SU-DHL-6 (cell line): Measurements from ENCODE around the gene PNLDC1.

ENCODE experiments used
- H2AFZ ChIP-seq: fragments of 200-600 bp; sonication (generic); 2 replicates; pipeline ENCODE4 v1.6.1; 2014; ENCODE audit warnings: low read depth, mild to moderate bottlenecking, moderate library complexity, mixed read lengths, antibody characterized with exemption, low read length; ENCODE audit not compliant: severe bottlenecking
- H3F3A ChIP-seq: fragments of 200-600 bp; shearing (Covaris generic); 2 replicates; pipeline ENCODE4 v1.6.0; 2016; ENCODE audit warnings: antibody characterized with exemption, mild to moderate bottlenecking; ENCODE audit not compliant: insufficient read depth
- H3K27ac ChIP-seq: fragments of 200-600 bp; sonication (generic); 2 replicates; pipeline ENCODE4 v1.5.1; 2016; ENCODE audit warnings: low read depth, mild to moderate bottlenecking, low read length, moderate library complexity, mixed read lengths
- H3K27me3 ChIP-seq: fragments of 200-600 bp; sonication (generic), shearing (Covaris generic); 2 replicates; pipeline ENCODE4 v1.6.0; 2014; ENCODE audit warnings: mild to moderate bottlenecking, low read length
- H3K36me3 ChIP-seq: fragments of 200-600 bp; sonication (generic); 2 replicates; pipeline ENCODE4 v1.6.1; 2014; ENCODE audit warnings: mild to moderate bottlenecking, low read length, mixed read lengths
- H3K4me2 ChIP-seq: fragments of 300-600, 200-600 bp; shearing (Covaris generic), sonication (generic); 2 replicates; pipeline ENCODE4 v1.6.0; 2014; ENCODE audit warnings: low read length, low read depth, mild to moderate bottlenecking; ENCODE audit not compliant: poor library complexity, severe bottlenecking
- H3K4me3 ChIP-seq: fragments of 200-600 bp; sonication (generic); 2 replicates; pipeline ENCODE4 v1.5.1; 2014; ENCODE audit warnings: antibody characterized with exemption, low read length, mild to moderate bottlenecking, mixed read lengths; ENCODE audit not compliant: insufficient read depth, poor library complexity, severe bottlenecking
- H3K79me2 ChIP-seq: fragments of 200-600 bp; sonication (generic); 2 replicates; pipeline ENCODE4 v1.6.1; 2014; ENCODE audit warnings: mild to moderate bottlenecking, low read length, moderate library complexity; ENCODE audit not compliant: insufficient read depth
- H3K9ac ChIP-seq: fragments of 200-600 bp; sonication (generic); 2 replicates; pipeline ENCODE4 v1.7.0; 2014; ENCODE audit warnings: mild to moderate bottlenecking, low read length
- H3K9me2 ChIP-seq: fragments of 200-600 bp; sonication (generic); replicated peaks from 2 replicates; pipeline ENCODE4 v1.6.1; 2014; ENCODE audit warnings: low read length; ENCODE audit not compliant: insufficient read depth
- H3K9me3 ChIP-seq: fragments of 200-600 bp; sonication (generic); 2 replicates; pipeline ENCODE4 v1.6.1; 2014; ENCODE audit warnings: low read length, mixed read lengths; ENCODE audit not compliant: insufficient read depth
- H4K20me1 ChIP-seq: fragments of 200-600 bp; sonication (generic); 2 replicates; pipeline ENCODE4 v1.6.1; 2014; ENCODE audit warnings: low read depth, mild to moderate bottlenecking, antibody characterized with exemption, low read length, moderate library complexity, mixed read lengths
- CTCF ChIP-seq: fragments of 200-600 bp; sonication (generic); IDR thresholded peaks from one replicate; pipeline ENCODE4 v1.5.1; 2017; ENCODE audit warnings: antibody characterized with exemption, mild to moderate bottlenecking, low read length, moderate library complexity; ENCODE audit not compliant: insufficient read depth, poor library complexity, severe bottlenecking
- EZH2phosphoT487 ChIP-seq: fragments of 200-600 bp; sonication (generic), shearing (Covaris generic); conservative IDR thresholded peaks from 2 replicates; pipeline ENCODE4 v1.6.1; 2018; ENCODE audit warnings: mild to moderate bottlenecking, antibody characterized with exemption, low read length, moderate library complexity, mixed read lengths

The PNLDC1 gene

DNA sequence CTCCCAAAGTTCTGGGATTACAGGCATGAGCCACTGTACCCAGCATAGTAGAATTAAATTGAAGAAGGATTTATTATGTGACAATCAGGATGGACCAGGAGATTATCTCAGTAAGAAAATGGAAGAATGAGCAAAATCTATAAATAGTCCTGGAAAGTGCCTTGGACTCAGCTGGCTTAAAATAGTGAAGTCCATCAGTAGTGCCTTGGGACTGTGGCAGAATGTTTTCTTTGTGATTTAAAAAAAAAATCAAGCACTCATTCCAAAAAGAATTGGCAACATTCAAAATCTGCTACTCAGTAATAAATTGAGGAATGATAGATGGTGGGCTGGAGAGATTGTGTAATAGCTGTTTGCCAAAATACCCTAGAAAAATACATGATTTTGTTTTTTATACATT lies 53.7 kb downstream of the PNLDC1 start:
- H3K9me2 ChIP-seq: no peaks in the 10 kb centered on the region
- no peaks in the 10 kb centered on the region for H3K9me3 ChIP-seq
- H3K27ac ChIP-seq: no peak overlapping the region
- H3K9ac ChIP-seq: no peak overlapping the region
- H3K4me3 ChIP-seq: no peak overlapping the region
- no peak overlapping the region for H3K4me2 ChIP-seq
- TF ChIP-seq EZH2phosphoT487 (no peak), CTCF (no peak)
- no peaks in the 10 kb centered on the region for H3K27me3 ChIP-seq
- no peaks in the 10 kb centered on the region for H3K36me3 ChIP-seq
- H2AFZ ChIP-seq: no peak overlapping the region
- H4K20me1 ChIP-seq: no peaks in the 10 kb centered on the region
- H3K79me2 ChIP-seq: no peaks in the 10 kb centered on the region
- no peaks in the 10 kb centered on the region for H3F3A ChIP-seq

- Histone ChIP-seq H3K36me3 (no peaks in the 10 kb centered on the region), H3K27ac (no peak overlapping the region), H3K9me2 (no peaks in the 10 kb centered on the region), H3K9me3 (no peaks in the 10 kb centered on the region), H3K79me2 (no peaks in the 10 kb centered on the region), H3K27me3 (no peaks in the 10 kb centered on the region), H3K4me3 (no peak overlapping the region), H3K9ac (no peak overlapping the region), H4K20me1 (no peaks in the 10 kb centered on the region), H3K4me2 (no peak overlapping the region), H2AFZ (no peak overlapping the region), H3F3A (no peaks in the 10 kb centered on the region)
- TF ChIP-seq CTCF (no peak), EZH2phosphoT487 (no peak)
These were observed 54.9 kb downstream of the PNLDC1 start for GRCh38 chr6:159854959-159855358.

- Histone ChIP-seq H3K9ac (no peak overlapping the region), H3K79me2 (no peaks in the 10 kb centered on the region), H3K36me3 (no peaks in the 10 kb centered on the region), H3K9me2 (no peaks in the 10 kb centered on the region), H3K27me3 (no peaks in the 10 kb centered on the region), H3F3A (no peaks in the 10 kb centered on the region), H3K4me3 (no peak overlapping the region), H3K9me3 (no peaks in the 10 kb centered on the region), H4K20me1 (no peaks in the 10 kb centered on the region), H3K4me2 (no peak overlapping the region), H3K27ac (no peak overlapping the region), H2AFZ (no peak overlapping the region)
- TF ChIP-seq CTCF: no peak
- no peak for TF ChIP-seq EZH2phosphoT487
These were observed 58.2 kb downstream of the PNLDC1 start for GRCh38 chr6:159858259-159858658.

DNA sequence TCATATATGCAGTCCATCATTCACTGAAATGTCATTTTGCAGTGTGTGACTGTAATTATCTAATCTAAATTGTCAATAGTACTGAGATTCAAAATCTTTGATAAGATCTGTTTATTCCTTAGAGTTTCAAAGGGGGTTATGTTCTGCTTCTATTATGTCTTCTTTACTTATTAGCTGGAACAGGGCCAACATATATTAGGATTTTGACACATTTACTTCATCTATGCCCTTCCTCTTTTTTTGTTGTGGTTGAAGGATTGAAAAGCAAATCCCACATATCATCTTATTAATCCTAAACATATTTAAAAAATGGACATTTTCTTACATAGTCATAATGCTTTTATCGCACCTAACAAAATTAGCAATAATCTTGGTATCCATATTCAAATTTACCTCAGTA lies 60.4 kb downstream of the PNLDC1 start:
- no peaks in the 10 kb centered on the region for H4K20me1 ChIP-seq
- no peak overlapping the region for H3K9ac ChIP-seq
- H3K36me3 ChIP-seq: no peaks in the 10 kb centered on the region
- no peaks in the 10 kb centered on the region for H3F3A ChIP-seq
- no peak overlapping the region for H2AFZ ChIP-seq
- H3K79me2 ChIP-seq: no peaks in the 10 kb centered on the region
- TF ChIP-seq CTCF (no peak), EZH2phosphoT487 (no peak)
- H3K9me3 ChIP-seq: no peaks in the 10 kb centered on the region
- no peaks in the 10 kb centered on the region for H3K27me3 ChIP-seq
- H3K27ac ChIP-seq: no peak overlapping the region
- no peak overlapping the region for H3K4me3 ChIP-seq
- H3K4me2 ChIP-seq: no peak overlapping the region
- H3K9me2 ChIP-seq: no peaks in the 10 kb centered on the region
